ENCODE measurements around the gene XRCC2.

Gene XRCC2

GRCh38 chr7:152621426-152621825 is 54.5 kb downstream of the XRCC2 start:
- in situ Hi-C loops (cut with MboI; ENCODE audit: low pct_unique_long_range_greater_than_20kb, low sequenced_read_pairs): no loop called here
- no peak for DNase-seq

DNA sequence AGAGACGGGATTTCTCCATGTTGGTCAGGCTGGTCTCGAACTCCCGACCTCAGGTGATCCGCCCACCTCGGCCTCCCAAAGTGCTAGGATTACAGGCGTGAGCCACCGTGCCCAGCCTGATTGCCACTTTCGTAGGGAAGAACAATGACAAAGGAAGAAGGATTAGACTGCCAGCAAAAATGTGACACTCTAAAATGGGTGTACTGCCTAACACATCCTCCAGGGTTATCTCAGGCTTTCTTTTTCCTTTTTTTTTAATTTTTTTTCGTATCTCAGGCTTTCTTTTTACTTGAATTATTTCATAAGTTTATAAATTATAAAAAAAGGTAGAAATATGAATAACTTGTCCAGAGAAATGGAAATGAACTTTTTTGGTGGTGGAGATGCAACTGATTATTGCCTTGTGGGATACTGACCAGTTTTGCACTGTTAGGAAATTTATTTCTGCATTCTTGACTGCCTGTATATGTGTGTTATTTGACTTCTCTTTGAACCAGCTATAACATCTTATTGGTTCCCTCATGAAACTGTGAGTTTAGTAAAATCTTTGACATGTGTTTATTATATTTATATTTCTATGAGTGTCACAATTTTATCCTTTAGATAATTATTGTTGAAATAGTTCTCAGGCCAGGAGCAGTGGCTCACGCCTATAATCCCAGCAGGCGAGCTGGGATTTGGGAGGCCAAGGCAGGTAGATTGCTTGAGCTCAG is 56.8 kb downstream of the XRCC2 start:
- no peak for DNase-seq
- in situ Hi-C loops (cut with MboI; ENCODE audit: low pct_unique_long_range_greater_than_20kb, low sequenced_read_pairs): no loop called here

- in situ Hi-C loops (cut with MboI; ENCODE audit: low pct_unique_long_range_greater_than_20kb, low sequenced_read_pairs): no loop called here
- DNase-seq: no peak
Measured at GRCh38 chr7:152618427-152618826, 57.5 kb downstream of the XRCC2 start.

GRCh38 chr7:152617056-152617455 is 58.9 kb downstream of the XRCC2 start:
- in situ Hi-C loops (cut with MboI; ENCODE audit: low pct_unique_long_range_greater_than_20kb, low sequenced_read_pairs): no loop called here
- peak; percentile 34 for DNase-seq

DNA sequence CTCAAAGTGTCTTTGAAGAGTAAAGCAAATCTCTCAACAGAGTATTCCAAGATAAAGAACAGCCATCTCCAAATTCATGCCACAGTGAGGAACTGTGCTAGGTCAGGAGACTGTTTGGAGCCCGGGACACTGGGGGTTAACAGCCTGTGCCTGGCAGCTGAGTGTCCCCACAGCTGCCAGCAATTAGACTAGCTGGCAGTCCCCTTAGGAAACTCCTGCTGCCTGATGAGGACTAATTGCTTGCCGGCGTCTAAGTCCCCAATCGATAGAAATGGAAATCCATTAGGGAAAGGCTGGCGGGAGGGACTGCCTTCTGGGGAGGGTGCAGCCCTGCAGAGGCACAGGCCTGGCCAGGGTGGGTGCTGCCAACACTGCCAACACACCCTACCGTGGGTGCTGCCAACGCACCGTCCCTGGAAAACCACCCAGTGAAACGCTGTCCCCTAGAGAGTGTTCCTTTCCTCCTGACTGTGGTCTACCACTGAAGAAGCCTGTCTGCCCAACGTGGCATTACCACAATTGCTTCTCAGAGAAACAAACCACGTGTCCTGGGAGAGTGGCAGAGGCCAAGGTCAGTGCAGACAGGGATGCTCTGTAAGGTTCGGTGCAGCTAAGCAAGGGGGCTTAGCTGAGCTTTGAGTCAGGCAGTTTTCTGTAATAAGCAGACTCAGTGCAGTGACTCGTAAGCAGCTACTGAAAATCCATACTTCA is 60.8 kb downstream of the XRCC2 start:
- DNase-seq: no peak
- in situ Hi-C loops (cut with MboI; ENCODE audit: low pct_unique_long_range_greater_than_20kb, low sequenced_read_pairs): no loop called here

DNA sequence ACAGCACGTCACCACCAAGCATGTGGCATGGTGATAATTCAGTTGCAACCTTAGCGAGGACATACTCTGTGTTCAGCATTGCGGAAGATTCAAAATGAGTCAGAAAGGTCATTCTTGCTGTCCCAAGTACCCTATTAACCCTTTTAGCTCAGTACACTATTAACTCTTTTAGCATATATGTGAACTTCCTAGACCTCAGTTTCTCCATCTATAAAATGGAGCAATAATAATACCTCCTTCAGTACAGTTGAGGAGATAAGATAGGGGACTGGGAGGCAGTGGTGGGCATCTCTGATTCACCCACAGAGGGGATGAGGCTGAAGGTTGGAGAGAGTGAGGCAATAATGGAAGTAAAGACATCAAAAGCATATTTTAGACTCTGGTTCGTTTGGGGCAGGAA is 67.3 kb downstream of the XRCC2 start:
- in situ Hi-C loops (cut with MboI; ENCODE audit: low pct_unique_long_range_greater_than_20kb, low sequenced_read_pairs): no loop called here
- no peak for DNase-seq

GRCh38 chr7:152608208-152608607 is 67.7 kb downstream of the XRCC2 start:
- in situ Hi-C loops (cut with MboI; ENCODE audit: low pct_unique_long_range_greater_than_20kb, low sequenced_read_pairs): no loop called here
- no peak for DNase-seq

- no peak for DNase-seq
- in situ Hi-C loops (cut with MboI; ENCODE audit: low pct_unique_long_range_greater_than_20kb, low sequenced_read_pairs): no loop called here
Measured at GRCh38 chr7:152607007-152607406, 68.9 kb downstream of the XRCC2 start.

DNA sequence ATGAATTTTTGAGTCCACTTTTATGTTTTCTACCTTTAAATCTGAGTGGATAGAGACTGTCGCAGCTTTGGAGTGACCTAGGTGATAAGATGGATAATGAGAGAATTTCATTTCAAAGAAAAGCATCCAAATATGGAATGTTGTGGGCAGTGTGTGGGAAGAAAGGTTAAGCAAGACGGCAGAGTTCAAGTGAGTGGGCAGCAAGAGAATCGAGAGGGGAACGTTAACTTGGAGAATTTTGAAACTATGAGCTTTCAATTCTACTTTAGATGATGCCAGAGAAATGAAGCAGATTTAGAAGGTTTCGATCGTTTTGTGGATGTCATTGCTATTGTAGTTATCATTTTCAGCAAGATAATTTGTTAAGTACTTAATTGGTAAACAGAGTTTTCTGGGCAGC is 73.0 kb downstream of the XRCC2 start:
- in situ Hi-C loops (cut with MboI; ENCODE audit: low pct_unique_long_range_greater_than_20kb, low sequenced_read_pairs): no loop called here
- no peak for DNase-seq

- in situ Hi-C loops (cut with MboI; ENCODE audit: low pct_unique_long_range_greater_than_20kb, low sequenced_read_pairs): no loop called here
- no peak for DNase-seq
Measured at GRCh38 chr7:152601305-152601798, 74.6 kb downstream of the XRCC2 start.

DNA sequence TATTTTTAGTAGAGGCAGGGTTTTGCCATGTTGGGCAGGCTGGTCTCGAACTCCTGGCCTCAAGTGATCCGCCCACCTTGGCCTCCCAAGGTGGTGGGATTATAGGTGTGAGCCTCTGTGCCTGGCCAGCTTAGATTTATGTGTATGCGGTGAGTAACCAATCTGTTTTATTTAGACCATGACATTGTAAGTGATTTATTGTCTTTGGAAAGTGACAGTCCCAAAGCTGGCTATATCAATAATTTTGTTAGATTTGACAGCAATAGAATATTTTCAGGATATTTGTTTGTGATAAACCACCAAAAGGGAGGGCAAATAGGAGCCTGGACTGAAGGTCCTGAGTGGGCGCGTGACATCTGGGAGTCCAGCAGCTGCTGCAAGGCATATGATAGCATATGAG is 75.7 kb downstream of the XRCC2 start:
- no peak for DNase-seq
- in situ Hi-C loops (cut with MboI; ENCODE audit: low pct_unique_long_range_greater_than_20kb, low sequenced_read_pairs): no loop called here

DNA sequence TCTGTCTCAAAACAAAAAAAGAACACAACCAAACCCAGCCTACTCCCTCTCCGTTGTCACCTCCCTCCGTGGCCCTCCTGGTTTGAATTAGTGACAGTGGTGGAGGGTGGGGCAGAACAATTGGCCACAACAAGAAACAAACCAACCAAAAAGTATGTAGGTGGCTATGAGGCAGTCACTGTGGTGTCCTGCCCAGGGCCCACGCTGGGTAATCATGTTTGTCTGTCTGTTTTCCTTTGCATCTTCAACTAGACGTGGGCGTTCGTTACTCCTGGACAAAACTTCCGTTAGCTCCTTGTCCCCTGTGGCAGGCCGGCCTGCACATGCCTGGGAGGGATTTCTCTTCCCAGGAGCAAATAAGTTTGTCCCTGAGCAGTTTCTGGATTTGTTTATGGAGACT is 78.4 kb downstream of the XRCC2 start:
- in situ Hi-C loops (cut with MboI; ENCODE audit: low pct_unique_long_range_greater_than_20kb, low sequenced_read_pairs): no loop called here
- no peak for DNase-seq

GRCh38 chr7:152596824-152597223 is 79.1 kb downstream of the XRCC2 start:
- in situ Hi-C loops (cut with MboI; ENCODE audit: low pct_unique_long_range_greater_than_20kb, low sequenced_read_pairs): no loop called here

More at GRCh38 chr7:152596824-152597223, 79.1 kb downstream of the XRCC2 start:
- DNase-seq: no peak

Data from KBM-7 (cell line).